Measurements from ENCODE around the gene ZNF738. TPM values are rescaled to one million over a fixed set of nuclear protein-coding genes. Genes with fewer than 3 reads are reported as not detected.

The ZNF738 gene
- total RNA-seq, 4 donors from 2014 or later = 3.3 to 7.3 (median 4.0) TPM

GRCh38 chr19:21362291-21362690 lies 3.5 kb downstream of the ZNF738 start:
- no peak for TF ChIP-seq CTCF (IDR thresholded peaks at IDR 0.05)
- ATAC-seq (ENCODE audit: low FRiP score) = no peak
- DNase-seq (ENCODE audit: low spot score) = no peak

- no peak for TF ChIP-seq CTCF (IDR thresholded peaks at IDR 0.05)
- ATAC-seq (ENCODE audit: low FRiP score) (no peak), DNase-seq (ENCODE audit: low spot score) (no peak)
These were observed 25.3 kb downstream of the ZNF738 start for GRCh38 chr19:21383980-21384582.

- DNase-seq (ENCODE audit: low spot score) = no peak
- ATAC-seq (ENCODE audit: low FRiP score) = no peak
- no peak for TF ChIP-seq CTCF (IDR thresholded peaks at IDR 0.05)
These were observed 37.3 kb downstream of the ZNF738 start for GRCh38 chr19:21396121-21396520.

- DNase-seq (ENCODE audit: low spot score) (peak; percentile 88), ATAC-seq (ENCODE audit: low FRiP score) (peak; percentile 100)
- no peak for TF ChIP-seq CTCF (IDR thresholded peaks at IDR 0.05)
These were observed 38.2 kb downstream of the ZNF738 start, which contains the start of gene ZNF493 for GRCh38 chr19:21396893-21397572. ZNF493 (plus strand) TSS chr19:21397133; CDS start chr19:21397238, 105 bp downstream.

GRCh38 chr19:21398851-21399250 lies 40.1 kb downstream of the ZNF738 start:
- ATAC-seq (ENCODE audit: low FRiP score) (no peak), DNase-seq (ENCODE audit: low spot score) (no peak)
- TF ChIP-seq CTCF (IDR thresholded peaks at IDR 0.05) = no peak

GRCh38 chr19:21402303-21402985 lies 43.6 kb downstream of the ZNF738 start:
- DNase-seq (ENCODE audit: low spot score) (no peak), ATAC-seq (ENCODE audit: low FRiP score) (no peak)
- TF ChIP-seq CTCF (IDR thresholded peaks at IDR 0.05) = no peak
